Ascending aorta (tissue), 2 donors: ENCODE measurements around the gene HNRNPL. TPM values are rescaled to one million over a fixed set of nuclear protein-coding genes. Genes with fewer than 3 reads are reported as not detected.
"Not testable (repeated sequence)": the region's sequence is repeated elsewhere in the genome, so short reads cannot be mapped to it uniquely, and the experiment has no call there.

ENCODE experiments used
- DNase-seq, 2 donors: peaks; one replicate each; pipeline ENCODE4 v3.0.0-alpha.2; 2019; ENCODE audit warnings: low spot score in 2 of 2
- H3K27ac ChIP-seq, 2 donors: fragments of 200-600 bp; sonication (generic); one replicate each; pipeline ENCODE4 v1.5.1; 2016 to 2017; ENCODE audit warnings: mild to moderate bottlenecking in 1 of 2
- H3K27me3 ChIP-seq: fragments of 200-600 bp; sonication (generic); one replicate; pipeline ENCODE4 v1.5.1; 2017
- H3K36me3 ChIP-seq, 2 donors: fragments of 200-600 bp; sonication (generic); one replicate each; pipeline ENCODE4 v1.5.1; 2016
- H3K4me1 ChIP-seq, 2 donors: fragments of 200-600 bp; sonication (generic); one replicate each; pipeline ENCODE4 v1.5.1; 2016 to 2017; ENCODE audit warnings: mild to moderate bottlenecking in 1 of 2
- H3K4me3 ChIP-seq, 2 donors: fragments of 200-600 bp; sonication (generic); one replicate each; pipeline ENCODE4 v1.5.1; 2016 to 2017; ENCODE audit warnings: mild to moderate bottlenecking in 1 of 2
- H3K9me3 ChIP-seq, 2 donors: fragments of 200-600 bp; sonication (generic); one replicate each; pipeline ENCODE4 v1.5.1; 2016
- intact Hi-C: fragments of 100-400 bp; cut with DNase I; formaldehyde crosslinking; loops from one replicate; pipeline ENCODE4 v1.15.1; 2023
- total RNA-seq: library from RNA; depleted of rRNA; stranded (reverse); fragments of >200 nt; gene quantifications from one replicate; pipeline ENCODE4 v1.1.0, GENCODE V29; 2016
- TF ChIP-seq, protein P1 (sequence below), 3 experiments: fragments of 200-600 bp in 2 of 3; fragments of 450-650 bp in 1 of 3; sonication (generic) in 2 of 3; IDR thresholded peaks; one replicate each; pipeline ENCODE4 v1.5.1; 2016 to 2019; ENCODE audit warnings: antibody characterized with exemption in 3 of 3, mild to moderate bottlenecking in 1 of 3, moderate library complexity in 1 of 3

The HNRNPL gene
- total RNA-seq, 1 donor from 2014 or later, result 110 TPM

DNA sequence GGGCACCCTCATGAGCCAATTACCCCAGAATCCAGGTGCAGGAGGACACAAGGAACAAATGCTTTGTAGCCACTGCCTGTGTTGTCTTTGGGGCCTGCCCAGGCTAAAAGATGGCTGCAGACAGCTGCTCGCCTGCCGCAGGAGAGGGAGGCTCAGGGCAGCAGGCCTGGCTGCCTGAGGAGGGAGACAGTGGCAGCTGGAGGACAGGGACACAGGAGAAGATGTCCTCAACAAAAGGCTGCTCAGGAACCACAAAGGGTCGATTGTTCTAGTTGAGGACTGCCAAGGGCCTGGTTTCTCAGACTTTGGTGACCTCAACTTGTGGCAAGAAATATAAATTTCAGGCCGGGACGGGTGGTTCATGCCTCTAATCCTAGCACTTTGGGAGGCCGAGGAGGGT lies 42.0 kb upstream of the HNRNPL start:
- intact Hi-C loops, result loop anchor here (10.0 kb wide), 1 partner anchor 347 kb away; no protein-coding TSS in a partner anchor
- H3K27ac ChIP-seq, result no peak overlapping the region
- peaks cover 36 to 45% of the 10 kb centered on the region in 2 donors for H3K36me3 ChIP-seq
- H3K4me1 ChIP-seq, result no peaks in the 10 kb centered on the region
- H3K9me3 ChIP-seq, result no peaks in the 10 kb centered on the region
- H3K27me3 ChIP-seq, result no peaks in the 10 kb centered on the region
- TF ChIP-seq, protein P1, sequence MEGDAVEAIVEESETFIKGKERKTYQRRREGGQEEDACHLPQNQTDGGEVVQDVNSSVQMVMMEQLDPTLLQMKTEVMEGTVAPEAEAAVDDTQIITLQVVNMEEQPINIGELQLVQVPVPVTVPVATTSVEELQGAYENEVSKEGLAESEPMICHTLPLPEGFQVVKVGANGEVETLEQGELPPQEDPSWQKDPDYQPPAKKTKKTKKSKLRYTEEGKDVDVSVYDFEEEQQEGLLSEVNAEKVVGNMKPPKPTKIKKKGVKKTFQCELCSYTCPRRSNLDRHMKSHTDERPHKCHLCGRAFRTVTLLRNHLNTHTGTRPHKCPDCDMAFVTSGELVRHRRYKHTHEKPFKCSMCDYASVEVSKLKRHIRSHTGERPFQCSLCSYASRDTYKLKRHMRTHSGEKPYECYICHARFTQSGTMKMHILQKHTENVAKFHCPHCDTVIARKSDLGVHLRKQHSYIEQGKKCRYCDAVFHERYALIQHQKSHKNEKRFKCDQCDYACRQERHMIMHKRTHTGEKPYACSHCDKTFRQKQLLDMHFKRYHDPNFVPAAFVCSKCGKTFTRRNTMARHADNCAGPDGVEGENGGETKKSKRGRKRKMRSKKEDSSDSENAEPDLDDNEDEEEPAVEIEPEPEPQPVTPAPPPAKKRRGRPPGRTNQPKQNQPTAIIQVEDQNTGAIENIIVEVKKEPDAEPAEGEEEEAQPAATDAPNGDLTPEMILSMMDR (IDR thresholded peaks at IDR 0.05), result no peak
- DNase-seq, result no peak
- H3K4me3 ChIP-seq, result no peak overlapping the region

DNA sequence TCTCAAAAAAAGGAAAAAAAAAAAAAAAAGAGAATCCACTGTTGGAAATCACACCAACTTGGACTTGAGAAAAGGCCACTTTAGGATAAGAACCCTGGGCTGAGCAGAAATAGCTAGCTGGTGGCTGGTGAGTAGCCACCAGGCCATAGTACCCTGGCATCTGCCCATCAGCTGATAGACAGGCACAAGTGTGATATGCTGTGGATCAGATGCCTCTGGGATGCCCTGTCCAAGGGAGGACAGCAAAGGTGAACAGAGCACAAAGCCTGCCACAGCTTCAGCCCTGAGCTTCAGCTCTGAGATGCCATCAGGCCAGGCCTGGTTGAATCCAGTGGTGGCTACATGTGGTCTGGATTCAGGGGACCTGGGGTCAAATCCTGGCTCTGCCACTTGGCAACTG lies 40.9 kb upstream of the HNRNPL start:
- Histone ChIP-seq H3K27ac (no peak overlapping the region), H3K27me3 (no peaks in the 10 kb centered on the region), H3K4me1 (no peaks in the 10 kb centered on the region), H3K4me3 (no peak overlapping the region), H3K36me3 (peaks cover 36 to 51% of the 10 kb centered on the region in 2 donors), H3K9me3 (no peaks in the 10 kb centered on the region)
- intact Hi-C loops, result loop anchor here (10.0 kb wide), 1 partner anchor 346 kb away; no protein-coding TSS in a partner anchor
- TF ChIP-seq, protein P1 (IDR thresholded peaks at IDR 0.05), result no peak
- DNase-seq, result no peak

DNA sequence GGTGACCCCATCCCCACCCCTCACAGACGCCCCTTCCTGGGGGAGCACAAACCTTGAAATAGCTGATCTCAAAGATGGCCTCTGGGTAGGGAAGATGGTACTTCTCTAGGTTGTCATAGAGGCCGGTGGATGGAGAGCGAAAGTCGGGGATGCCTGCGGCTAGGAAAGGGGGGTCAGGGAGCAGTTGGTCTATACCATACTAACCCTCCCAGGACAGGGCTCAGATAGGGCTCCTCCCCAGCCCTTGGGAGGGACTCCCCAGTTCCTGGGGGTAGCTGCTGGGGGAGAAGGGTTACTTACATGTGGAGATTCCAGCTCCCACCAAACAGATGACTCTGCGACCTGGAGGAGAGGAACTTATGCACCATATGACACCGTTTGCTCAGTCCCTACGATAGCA lies 40.0 kb upstream of the HNRNPL start:
- intact Hi-C loops, result loop anchor here (10.0 kb wide), 1 partner anchor 345 kb away; no protein-coding TSS in a partner anchor
- TF ChIP-seq, protein P1 (IDR thresholded peaks at IDR 0.05), result no peak
- no peak for DNase-seq
- Histone ChIP-seq H3K27me3 (no peaks in the 10 kb centered on the region), H3K27ac (no peak overlapping the region), H3K4me3 (no peak overlapping the region), H3K36me3 (peaks cover 36 to 51% of the 10 kb centered on the region in 2 donors), H3K4me1 (no peaks in the 10 kb centered on the region), H3K9me3 (no peaks in the 10 kb centered on the region)

DNA sequence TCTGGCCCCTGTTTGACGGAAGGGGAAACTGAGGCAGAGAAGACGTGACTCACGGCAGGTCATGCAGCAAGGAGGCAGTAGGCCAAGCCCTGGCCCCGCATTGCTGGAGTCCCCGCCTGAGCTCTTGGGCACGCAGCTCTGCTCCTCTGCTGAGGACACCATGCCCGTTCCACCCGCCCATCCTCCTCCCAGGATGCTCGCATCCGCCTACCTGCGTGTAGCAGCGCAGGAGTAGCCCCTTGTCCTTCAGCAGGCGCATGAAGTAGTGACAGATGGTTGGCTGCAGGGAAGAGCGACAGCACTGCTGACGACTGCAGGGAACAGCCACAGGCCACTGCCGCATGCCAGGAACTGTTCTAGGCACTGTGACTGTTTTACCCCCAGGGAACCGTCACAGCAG lies 39.1 kb upstream of the HNRNPL start:
- H3K27ac ChIP-seq, result no peak overlapping the region
- intact Hi-C loops, result no loop called here
- no peaks in the 10 kb centered on the region for H3K27me3 ChIP-seq
- TF ChIP-seq, protein P1 (IDR thresholded peaks at IDR 0.05), result no peak
- no peaks in the 10 kb centered on the region for H3K9me3 ChIP-seq
- H3K4me3 ChIP-seq, result no peak overlapping the region
- H3K36me3 ChIP-seq, result peaks cover 36 to 51% of the 10 kb centered on the region in 2 donors
- DNase-seq, result no peak
- no peaks in the 10 kb centered on the region for H3K4me1 ChIP-seq

DNA sequence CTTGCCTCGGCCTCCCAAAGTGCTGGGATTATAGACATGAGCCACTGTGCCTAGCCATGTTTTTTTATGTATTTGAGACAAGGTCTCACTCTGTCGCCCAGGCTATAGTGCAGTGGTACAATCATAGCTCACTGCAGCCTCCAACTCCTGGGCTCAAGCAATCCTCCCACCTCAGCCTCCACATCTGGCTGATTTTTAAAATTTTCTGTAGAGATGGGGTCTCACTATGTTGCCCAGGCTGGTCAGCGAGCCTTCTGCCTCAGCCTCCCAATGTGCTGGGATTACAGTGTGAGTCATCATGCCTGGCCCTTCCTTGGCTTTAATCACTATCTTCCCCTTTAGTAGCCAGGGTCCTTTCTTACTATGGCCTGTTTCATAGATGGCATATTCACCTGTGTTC lies 34.9 kb upstream of the HNRNPL start:
- intact Hi-C loops, H3K27ac ChIP-seq, H3K4me3 ChIP-seq, H3K9me3 ChIP-seq, H3K27me3 ChIP-seq, DNase-seq, H3K4me1 ChIP-seq: not testable (repeated sequence)
- H3K36me3 ChIP-seq, result peaks cover 45 to 55% of the 10 kb centered on the region in 2 donors

DNA sequence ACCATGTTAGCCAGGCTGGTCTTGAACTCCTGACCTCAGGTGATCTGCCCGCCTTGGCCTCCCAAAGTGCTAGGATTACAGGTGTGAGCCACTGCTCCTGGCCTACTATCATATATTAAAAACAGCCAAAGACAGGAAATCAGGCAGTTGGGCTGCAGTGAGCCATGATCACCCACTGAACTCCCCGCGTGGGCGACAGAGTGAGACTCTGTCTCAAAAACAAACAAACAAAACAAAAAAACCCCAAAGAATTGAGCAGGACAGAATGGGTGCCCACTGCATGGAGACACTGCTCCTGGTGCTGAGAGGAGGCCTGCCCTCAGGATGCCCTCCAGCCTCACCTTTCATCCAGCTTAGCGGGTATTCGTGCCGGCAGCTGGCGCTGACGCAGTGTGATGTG lies 33.5 kb upstream of the HNRNPL start:
- Histone ChIP-seq H3K4me3 (no peak overlapping the region), H3K27ac (no peak overlapping the region), H3K9me3 (no peaks in the 10 kb centered on the region), H3K36me3 (peaks cover 33 to 45% of the 10 kb centered on the region in 2 donors), H3K4me1 (no peaks in the 10 kb centered on the region), H3K27me3 (no peaks in the 10 kb centered on the region)
- intact Hi-C loops, result no loop called here
- no peak for DNase-seq
- TF ChIP-seq, protein P1 (IDR thresholded peaks at IDR 0.05), result no peak
